Measurements from ENCODE around the gene BAZ2B.

The BAZ2B gene

GRCh38 chr2:159439421-159439820 is 176.9 kb downstream of the BAZ2B start:
- H3K4me2 ChIP-seq (ENCODE audit: low read depth, low read length, poor library complexity, severe bottlenecking): no peak overlapping the region
- H3K4me1 ChIP-seq (ENCODE audit: insufficient read depth, low read length, poor library complexity, severe bottlenecking): no peaks in the 10 kb centered on the region
- H2AFZ ChIP-seq (ENCODE audit: low read length): no peak overlapping the region
- no peaks in the 10 kb centered on the region for H3K9me3 ChIP-seq (ENCODE audit: insufficient read depth, low read depth, low read length)
- H3K9ac ChIP-seq (ENCODE audit: low read depth, low read length, poor library complexity, severe bottlenecking): no peak overlapping the region
- TF ChIP-seq CTCF (conservative IDR thresholded peaks at IDR 0.05; ENCODE audit: low read length) (no peak), EZH2phosphoT487 (IDR thresholded peaks at IDR 0.05; ENCODE audit: borderline replicate concordance) (no peak)
- H4K20me1 ChIP-seq (ENCODE audit: insufficient read depth, low read length, poor library complexity, severe bottlenecking): no peaks in the 10 kb centered on the region
- peaks cover 44% of the 10 kb centered on the region for H3K36me3 ChIP-seq (ENCODE audit: insufficient read depth, low read length)
- no peak overlapping the region for H3K4me3 ChIP-seq (ENCODE audit: low read length, poor library complexity, severe bottlenecking)
- H3F3A ChIP-seq (ENCODE audit: low read depth): no peaks in the 10 kb centered on the region
- no peaks in the 10 kb centered on the region for H3K9me2 ChIP-seq (replicated peaks; ENCODE audit: low read depth, low read length)
- no peaks in the 10 kb centered on the region for H3K79me2 ChIP-seq (ENCODE audit: insufficient read depth, low read length)
- no peaks in the 10 kb centered on the region for H3K27me3 ChIP-seq (ENCODE audit: insufficient read depth, low read length, poor library complexity, severe bottlenecking)

- no peak overlapping the region for H3K4me3 ChIP-seq (ENCODE audit: low read length, poor library complexity, severe bottlenecking)
- peaks cover 39% of the 10 kb centered on the region for H3K36me3 ChIP-seq (ENCODE audit: insufficient read depth, low read length)
- H3K9me2 ChIP-seq (replicated peaks; ENCODE audit: low read depth, low read length): no peaks in the 10 kb centered on the region
- H3K4me2 ChIP-seq (ENCODE audit: low read depth, low read length, poor library complexity, severe bottlenecking): no peak overlapping the region
- no peaks in the 10 kb centered on the region for H3K27me3 ChIP-seq (ENCODE audit: insufficient read depth, low read length, poor library complexity, severe bottlenecking)
- no peaks in the 10 kb centered on the region for H3K4me1 ChIP-seq (ENCODE audit: insufficient read depth, low read length, poor library complexity, severe bottlenecking)
- H4K20me1 ChIP-seq (ENCODE audit: insufficient read depth, low read length, poor library complexity, severe bottlenecking): no peaks in the 10 kb centered on the region
- H3F3A ChIP-seq (ENCODE audit: low read depth): no peaks in the 10 kb centered on the region
- no peaks in the 10 kb centered on the region for H3K79me2 ChIP-seq (ENCODE audit: insufficient read depth, low read length)
- H3K9ac ChIP-seq (ENCODE audit: low read depth, low read length, poor library complexity, severe bottlenecking): no peak overlapping the region
- no peaks in the 10 kb centered on the region for H3K9me3 ChIP-seq (ENCODE audit: insufficient read depth, low read depth, low read length)
- H2AFZ ChIP-seq (ENCODE audit: low read length): no peak overlapping the region
- TF ChIP-seq EZH2phosphoT487 (IDR thresholded peaks at IDR 0.05; ENCODE audit: borderline replicate concordance) (no peak), CTCF (conservative IDR thresholded peaks at IDR 0.05; ENCODE audit: low read length) (no peak)
Observed at GRCh38 chr2:159438720-159439353, 177.5 kb downstream of the BAZ2B start.

GRCh38 chr2:159438284-159438683 is 178.1 kb downstream of the BAZ2B start:
- Histone ChIP-seq H4K20me1 (ENCODE audit: insufficient read depth, low read length, poor library complexity, severe bottlenecking) (no peaks in the 10 kb centered on the region), H3K9me2 (replicated peaks; ENCODE audit: low read depth, low read length) (no peaks in the 10 kb centered on the region), H3K4me2 (ENCODE audit: low read depth, low read length, poor library complexity, severe bottlenecking) (no peak overlapping the region), H3F3A (ENCODE audit: low read depth) (no peaks in the 10 kb centered on the region), H3K27me3 (ENCODE audit: insufficient read depth, low read length, poor library complexity, severe bottlenecking) (no peaks in the 10 kb centered on the region), H3K9me3 (ENCODE audit: insufficient read depth, low read depth, low read length) (no peaks in the 10 kb centered on the region), H3K79me2 (ENCODE audit: insufficient read depth, low read length) (no peaks in the 10 kb centered on the region), H3K36me3 (ENCODE audit: insufficient read depth, low read length) (peaks cover 34% of the 10 kb centered on the region), H3K4me1 (ENCODE audit: insufficient read depth, low read length, poor library complexity, severe bottlenecking) (no peaks in the 10 kb centered on the region), H2AFZ (ENCODE audit: low read length) (no peak overlapping the region), H3K4me3 (ENCODE audit: low read length, poor library complexity, severe bottlenecking) (no peak overlapping the region), H3K9ac (ENCODE audit: low read depth, low read length, poor library complexity, severe bottlenecking) (no peak overlapping the region)
- TF ChIP-seq CTCF (conservative IDR thresholded peaks at IDR 0.05; ENCODE audit: low read length): no peak
- TF ChIP-seq EZH2phosphoT487 (IDR thresholded peaks at IDR 0.05; ENCODE audit: borderline replicate concordance): no peak

All from Loucy (cell line).